ENCODE measurements around the gene NPHP4. TPM values are rescaled to one million over a fixed set of nuclear protein-coding genes. Genes with fewer than 3 reads are reported as not detected.

NPHP4 gene
- total and polyA plus RNA-seq, 12 donors: 2.7 to 13.2 (median 7.3) TPM

GRCh38 chr1:6035719-6036118 lies 43.5 kb upstream of the NPHP4 start:
- Histone ChIP-seq H3K36me3 (replicated peaks in 1 of 2) (no peaks in the 10 kb centered on the region), H3K4me1 (replicated peaks in 1 of 2) (no peaks in the 10 kb centered on the region), H3K9me3 (replicated peaks in 1 of 3) (no peaks in the 10 kb centered on the region), H3K4me3 (no peak overlapping the region), H3K27me3 (no peaks in the 10 kb centered on the region), H3K27ac (no peak overlapping the region)
- no peak for DNase-seq
- intact Hi-C loops (cut with DNase I): loop anchor here in 1 of 2 donors (10.0 kb wide), 1 partner anchor 59 kb away; no protein-coding TSS in a partner anchor
- TF ChIP-seq POLR2A (IDR thresholded peaks at IDR 0.05) (no peak), CTCF (IDR thresholded peaks at IDR 0.05) (no peak)
- 70 to 77% (median 72%) methylated on average over 12 of the region's 12 CpGs for WGBS, 4 donors

GRCh38 chr1:6035303-6035702 lies 43.1 kb upstream of the NPHP4 start:
- no peak for TF ChIP-seq CTCF (IDR thresholded peaks at IDR 0.05)
- TF ChIP-seq POLR2A (IDR thresholded peaks at IDR 0.05): no peak
- H3K9me3 ChIP-seq (replicated peaks in 1 of 3): no peaks in the 10 kb centered on the region
- intact Hi-C loops (cut with DNase I): loop anchor here in 1 of 2 donors (10.0 kb wide), 1 partner anchor 59 kb away; no protein-coding TSS in a partner anchor
- no peaks in the 10 kb centered on the region for H3K27me3 ChIP-seq
- no peak for DNase-seq
- no peaks in the 10 kb centered on the region for H3K4me1 ChIP-seq (replicated peaks in 1 of 2)
- H3K4me3 ChIP-seq: no peak overlapping the region
- H3K27ac ChIP-seq: no peak overlapping the region
- H3K36me3 ChIP-seq (replicated peaks in 1 of 2): no peaks in the 10 kb centered on the region
- WGBS, 4 donors: 52 to 70% (median 55%) methylated on average over 12 to 15 of the region's 15 CpGs

- no peak for DNase-seq
- no peak overlapping the region for H3K4me3 ChIP-seq
- WGBS, 4 donors: 40 to 57% (median 51%) methylated on average over 10 of the region's 10 CpGs
- H3K9me3 ChIP-seq (replicated peaks in 1 of 3): no peaks in the 10 kb centered on the region
- TF ChIP-seq POLR2A (IDR thresholded peaks at IDR 0.05) (no peak), CTCF (IDR thresholded peaks at IDR 0.05) (no peak)
- H3K27ac ChIP-seq: no peak overlapping the region
- no peaks in the 10 kb centered on the region for H3K36me3 ChIP-seq (replicated peaks in 1 of 2)
- H3K4me1 ChIP-seq (replicated peaks in 1 of 2): no peaks in the 10 kb centered on the region
- no peaks in the 10 kb centered on the region for H3K27me3 ChIP-seq
- intact Hi-C loops (cut with DNase I): loop anchor here in 1 of 2 donors (10.0 kb wide), 1 partner anchor 60 kb away; no protein-coding TSS in a partner anchor
These were observed 42.5 kb upstream of the NPHP4 start for GRCh38 chr1:6034750-6035096.

- no peaks in the 10 kb centered on the region for H3K36me3 ChIP-seq (replicated peaks in 1 of 2)
- WGBS, 4 donors: 19 to 33% (median 25%) methylated on average over 4 to 21 of the region's 21 CpGs
- peak; percentile 33 to 81 (median 59) for DNase-seq
- no peak overlapping the region for H3K27ac ChIP-seq
- no peaks in the 10 kb centered on the region for H3K27me3 ChIP-seq
- no peaks in the 10 kb centered on the region for H3K4me1 ChIP-seq (replicated peaks in 1 of 2)
- H3K4me3 ChIP-seq: no peak overlapping the region
- H3K9me3 ChIP-seq (replicated peaks in 1 of 3): no peaks in the 10 kb centered on the region
- TF ChIP-seq POLR2A (IDR thresholded peaks at IDR 0.05): no peak
- TF ChIP-seq CTCF (IDR thresholded peaks at IDR 0.05): peak; percentile 54 to 69 (median 58)
- intact Hi-C loops (cut with DNase I): loop anchor here in 1 of 2 donors (10.0 kb wide), 1 partner anchor 61 kb away; no protein-coding TSS in a partner anchor
These were observed 41.9 kb upstream of the NPHP4 start for GRCh38 chr1:6033986-6034749.
